Activated T-helper 17 cell treated with anti-CD3 and anti-CD28 coated beads, Interleukin-2, amount 50 U/mL, for 72 hours (primary cell): Measurements from ENCODE around the gene ETV7. TPM values are rescaled to one million over a fixed set of nuclear protein-coding genes. Genes with fewer than 3 reads are reported as not detected.

Experiments used
- ATAC-seq: fragments of 150-1000 bp; cut with Tn5 transposase; replicated peaks from 2 replicates; pipeline ENCODE4 v1.10.0; 2021; ENCODE audit warnings: mild to moderate bottlenecking, moderate library complexity
- H3K27ac Mint-ChIP-seq: one replicate; pipeline ENCODE4 v1.8.0; 2022; ENCODE audit warnings: mixed read lengths
- H3K27me3 Mint-ChIP-seq: one replicate; pipeline ENCODE4 v1.8.0; 2022; ENCODE audit warnings: mixed read lengths
- H3K36me3 Mint-ChIP-seq: one replicate; pipeline ENCODE4 v1.8.0; 2022; ENCODE audit warnings: low read depth, mild to moderate bottlenecking, mixed read lengths
- H3K4me1 Mint-ChIP-seq: one replicate; pipeline ENCODE4 v1.8.0; 2022; ENCODE audit warnings: mixed read lengths
- H3K4me3 Mint-ChIP-seq: one replicate; pipeline ENCODE4 v1.8.0; 2022; ENCODE audit warnings: mild to moderate bottlenecking, mixed read lengths
- H3K9me3 Mint-ChIP-seq: one replicate; pipeline ENCODE4 v1.8.0; 2022; ENCODE audit warnings: mixed read lengths
- total RNA-seq, 2 donors: library from RNA; stranded (reverse); gene quantifications; one replicate each; pipeline ENCODE4 v1.2.3, GENCODE V29; 2022

The ETV7 gene
- total RNA-seq, 2 donors from 2014 or later: 2.6 to 16.9 TPM

DNA sequence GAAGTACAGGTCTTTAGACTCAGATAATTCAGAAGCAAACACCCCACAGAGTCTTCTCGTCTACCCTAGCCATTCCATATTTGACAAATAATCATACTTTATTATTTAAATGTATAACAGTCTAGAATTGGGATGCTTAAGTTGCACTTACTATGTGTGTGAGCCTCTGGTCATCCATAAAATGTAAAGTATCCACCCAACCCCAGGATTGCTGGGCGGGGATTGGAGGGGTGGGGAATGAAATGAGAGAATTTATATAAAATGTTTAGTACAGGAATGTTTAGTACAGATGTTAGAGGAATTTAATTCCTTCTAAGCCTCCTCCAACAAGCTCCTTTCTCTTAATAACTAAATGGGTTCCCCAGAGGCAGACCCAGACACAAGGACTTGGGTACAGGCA, 67.6 kb downstream of the ETV7 start:
- ATAC-seq: no peak
- Mint-ChIP-seq H3K27ac (no peak overlapping the region), H3K27me3 (no peaks in the 10 kb centered on the region)

DNA sequence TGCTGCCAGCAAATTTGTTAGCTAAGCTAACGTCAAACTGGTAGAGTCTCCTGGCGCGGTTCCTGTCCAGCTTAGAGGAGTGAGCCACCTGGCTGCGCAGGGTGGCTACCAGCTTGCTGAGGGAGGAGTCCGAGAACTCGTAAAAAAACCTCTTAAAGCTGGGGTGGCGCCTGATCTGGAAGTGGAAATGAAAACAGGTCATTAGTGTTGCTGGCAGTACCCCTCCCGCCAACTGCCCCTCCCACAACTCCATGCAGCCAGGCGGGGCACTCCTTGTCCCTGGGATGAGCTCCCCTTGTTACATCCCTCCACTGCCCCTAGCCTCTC, 68.1 kb downstream of the ETV7 start:
- no peaks in the 10 kb centered on the region for H3K27me3 Mint-ChIP-seq
- no peaks in the 10 kb centered on the region for H3K36me3 Mint-ChIP-seq
- H3K27ac Mint-ChIP-seq: no peak overlapping the region
- ATAC-seq: no peak
- H3K4me3 Mint-ChIP-seq: no peak overlapping the region
- no peaks in the 10 kb centered on the region for H3K9me3 Mint-ChIP-seq
- H3K4me1 Mint-ChIP-seq: no peaks in the 10 kb centered on the region

More for the DNA sequence above, 67.6 kb downstream of the ETV7 start:
- H3K4me3 Mint-ChIP-seq: no peak overlapping the region
- no peaks in the 10 kb centered on the region for H3K36me3 Mint-ChIP-seq
- H3K4me1 Mint-ChIP-seq: no peaks in the 10 kb centered on the region
- H3K9me3 Mint-ChIP-seq: no peaks in the 10 kb centered on the region

DNA sequence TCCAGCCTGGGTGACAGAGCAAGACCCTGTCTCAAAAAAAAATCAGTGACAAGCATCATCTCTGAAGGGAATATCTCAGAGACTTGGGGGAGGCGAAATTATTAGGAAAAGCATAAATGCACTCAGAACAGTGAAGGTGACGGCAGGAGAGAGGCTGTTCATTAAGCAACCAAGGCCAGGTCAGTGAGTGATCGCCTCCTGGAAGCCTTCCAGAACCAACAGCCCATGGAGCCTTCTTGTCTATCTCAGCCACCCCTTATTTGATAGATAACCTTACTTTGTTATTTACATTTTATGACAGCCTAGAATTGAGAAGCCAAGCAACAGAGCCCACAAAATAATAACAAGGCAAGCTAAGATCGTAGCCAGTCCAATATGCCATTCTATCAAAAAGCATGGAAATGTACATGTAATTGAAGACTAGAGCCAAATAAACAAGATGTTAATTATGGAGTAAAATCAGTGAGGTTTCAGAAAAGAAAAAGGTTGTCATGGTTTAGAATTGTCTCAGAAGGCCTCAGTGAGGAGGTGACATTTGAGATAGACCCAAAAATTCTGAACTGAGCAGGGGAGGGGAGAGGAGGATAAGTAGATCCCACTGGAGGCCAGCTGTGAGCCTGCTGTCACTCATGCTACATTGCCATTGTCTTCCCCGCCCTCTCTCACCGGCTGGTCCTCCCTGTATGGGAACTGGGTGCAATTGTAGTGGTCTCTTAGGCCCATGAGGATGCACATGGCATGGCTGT, 68.6 kb downstream of the ETV7 start:
- Mint-ChIP-seq H3K27ac (no peak overlapping the region), H3K4me1 (no peaks in the 10 kb centered on the region), H3K9me3 (no peaks in the 10 kb centered on the region), H3K4me3 (no peak overlapping the region), H3K36me3 (no peaks in the 10 kb centered on the region), H3K27me3 (no peaks in the 10 kb centered on the region)
- ATAC-seq: no peak

DNA sequence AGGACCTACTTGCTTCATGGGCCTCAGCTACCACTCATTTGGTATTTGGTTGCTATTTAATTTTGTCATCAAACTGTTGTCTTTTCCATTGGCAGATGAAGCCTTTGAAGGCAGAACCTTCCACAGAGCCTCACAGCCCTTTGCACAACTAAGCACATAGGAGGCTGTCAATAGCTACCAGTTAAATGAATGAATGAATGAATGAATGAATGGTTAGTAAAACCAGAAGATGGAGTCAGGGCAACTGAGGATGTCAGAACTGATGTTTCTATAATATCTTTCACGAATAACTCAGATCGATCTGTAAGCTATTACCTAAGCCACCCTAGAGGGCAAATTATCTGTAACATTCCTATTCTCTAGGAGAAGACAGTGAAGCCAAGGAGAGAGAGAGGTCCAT, 69.8 kb downstream of the ETV7 start:
- Mint-ChIP-seq H3K27me3 (no peaks in the 10 kb centered on the region), H3K27ac (no peak overlapping the region), H3K4me1 (no peaks in the 10 kb centered on the region), H3K36me3 (no peaks in the 10 kb centered on the region), H3K9me3 (no peaks in the 10 kb centered on the region), H3K4me3 (no peak overlapping the region)
- ATAC-seq: no peak

Other genes starting within 250 kb of the ETV7 start
- 10 to 100 TPM; 17.7 to 21.8 TPM for gene BRPF3, start 190.9 kb downstream of the ETV7 start, total RNA-seq
- gene PNPLA1, start 117.6 kb downstream of the ETV7 start, total RNA-seq: not detected
- not detected for gene BNIP5, start 50.8 kb downstream of the ETV7 start, total RNA-seq
- gene PXT1, start 55.2 kb upstream of the ETV7 start, total RNA-seq: under 1 TPM; 0.11 to 0.87 TPM
- 10 to 100 TPM; 41.1 to 57.6 TPM for gene KCTD20, start 55.3 kb upstream of the ETV7 start, total RNA-seq
- 10 to 100 TPM; 24.4 to 34.3 TPM for gene STK38, start 159.8 kb upstream of the ETV7 start, total RNA-seq
- gene SRSF3, start 206.7 kb upstream of the ETV7 start, total RNA-seq: 100 to 1,000 TPM; 277 to 473 TPM